Fibroblast of skin of back (primary cell): ENCODE measurements around the gene ACOT13.
"Not testable (repeated sequence)": the region's sequence is repeated elsewhere in the genome, so short reads cannot be mapped to it uniquely, and the experiment has no call there.

Experiments used
- DNase-seq: peaks from one replicate; pipeline ENCODE4 v3.0.0-alpha.2; 2013

Gene ACOT13

GRCh38 chr6:24692848-24693592, 26.1 kb downstream of the ACOT13 start:
- DNase-seq: no peak

GRCh38 chr6:24694198-24694597, 27.3 kb downstream of the ACOT13 start:
- DNase-seq: no peak

- DNase-seq: peak; percentile 43
Measured at GRCh38 chr6:24695635-24696034, 28.8 kb downstream of the ACOT13 start.

- no peak for DNase-seq
Measured at GRCh38 chr6:24696097-24696496, 29.2 kb downstream of the ACOT13 start.

GRCh38 chr6:24699521-24700359, 32.9 kb downstream of the ACOT13 start:
- DNase-seq: no peak

GRCh38 chr6:24702720-24703282, 35.9 kb downstream of the ACOT13 start:
- DNase-seq: no peak

- no peak for DNase-seq
Measured at GRCh38 chr6:24704468-24704867, 37.6 kb downstream of the ACOT13 start.

GRCh38 chr6:24708612-24709011, 41.7 kb downstream of the ACOT13 start:
- DNase-seq: no peak

GRCh38 chr6:24709014-24709711, 42.3 kb downstream of the ACOT13 start:
- DNase-seq: no peak

GRCh38 chr6:24710519-24711303, 43.8 kb downstream of the ACOT13 start:
- no peak for DNase-seq

- not testable (repeated sequence) for DNase-seq
Measured at GRCh38 chr6:24716602-24717148, 49.8 kb downstream of the ACOT13 start.

- DNase-seq: no peak
Measured at GRCh38 chr6:24718449-24719124, 51.7 kb downstream of the ACOT13 start.

GRCh38 chr6:24719125-24719971, 52.5 kb downstream of the ACOT13 start, which contains the start of gene C6orf62:
Gene C6orf62 (minus strand): TSS chr6:24719154. CDS start chr6:24718668, 486 bp downstream.
- peak; percentile 37 for DNase-seq

GRCh38 chr6:24720131-24720603, 53.3 kb downstream of the ACOT13 start:
- DNase-seq: peak; percentile 71

- peak; percentile 100 for DNase-seq
Measured at GRCh38 chr6:24720604-24721460, 54.0 kb downstream of the ACOT13 start.

GRCh38 chr6:24721461-24722215, 54.8 kb downstream of the ACOT13 start:
- no peak for DNase-seq

GRCh38 chr6:24723270-24723669, 56.4 kb downstream of the ACOT13 start:
- no peak for DNase-seq

GRCh38 chr6:24730653-24731052, 63.8 kb downstream of the ACOT13 start:
- not testable (repeated sequence) for DNase-seq
